ENCODE results near the gene NME7. TPM values are rescaled to one million over a fixed set of nuclear protein-coding genes. Genes with fewer than 3 reads are reported as not detected.
"Not testable (repeated sequence)": the region's sequence is repeated elsewhere in the genome, so short reads cannot be mapped to it uniquely, and the experiment has no call there.

The NME7 gene
- total RNA-seq, 1 donor from 2014 or later, result 13.9 TPM

DNA sequence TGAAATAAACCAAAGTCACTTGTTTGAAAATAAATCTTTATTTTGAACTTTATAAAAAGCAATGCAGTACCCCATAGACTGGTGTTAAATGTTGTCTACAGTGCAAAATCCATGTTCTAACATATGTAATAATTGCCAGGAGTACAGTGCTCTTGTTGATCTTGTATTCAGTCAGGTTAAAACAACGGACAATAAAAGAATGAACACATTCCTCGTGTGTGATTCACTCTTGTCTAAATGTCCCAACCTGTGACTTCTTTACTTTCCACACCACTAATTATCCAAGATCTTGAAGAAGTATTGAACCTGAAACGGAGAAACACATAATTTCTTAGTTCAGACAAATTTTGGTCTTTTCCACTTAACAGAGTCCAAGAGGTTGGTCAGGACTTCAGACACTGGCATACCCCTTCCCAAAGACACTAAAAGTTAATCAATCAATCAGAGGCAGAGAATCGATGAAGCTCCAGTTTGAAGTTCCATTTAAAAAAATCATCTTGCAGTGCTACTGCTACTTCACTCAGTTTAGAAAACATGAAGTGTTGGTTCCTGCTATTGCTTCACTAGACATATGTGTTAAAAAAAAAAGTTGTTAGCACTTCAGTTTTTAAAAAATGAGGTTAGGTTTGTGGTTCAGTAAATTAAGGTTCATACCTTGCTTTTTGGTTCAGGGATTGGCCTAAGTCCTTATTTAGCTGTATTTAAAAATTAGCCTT lies 234.9 kb downstream of the NME7 start:
- DNase-seq (ENCODE audit: low read depth), result no peak

DNA sequence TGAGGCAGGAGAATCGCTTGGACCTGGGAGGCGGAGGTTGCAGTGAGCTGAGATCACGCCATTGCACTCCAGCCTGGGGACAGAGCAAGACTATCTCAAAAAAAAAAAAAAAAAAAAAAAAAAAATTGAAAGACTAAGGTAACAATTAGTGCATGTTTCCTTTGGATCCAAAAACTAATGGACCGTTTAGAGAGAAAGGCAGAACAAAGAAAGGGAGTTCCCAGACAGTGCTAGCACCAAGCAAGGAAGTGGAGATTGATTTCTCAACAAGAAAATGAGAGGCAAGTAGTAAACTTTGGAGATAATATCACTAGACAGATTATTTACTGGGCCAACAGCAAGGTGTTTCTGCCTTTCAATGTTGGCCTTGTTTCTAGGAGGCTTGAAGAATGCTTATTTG lies 236.9 kb downstream of the NME7 start:
- no peak for DNase-seq (ENCODE audit: low read depth)

DNA sequence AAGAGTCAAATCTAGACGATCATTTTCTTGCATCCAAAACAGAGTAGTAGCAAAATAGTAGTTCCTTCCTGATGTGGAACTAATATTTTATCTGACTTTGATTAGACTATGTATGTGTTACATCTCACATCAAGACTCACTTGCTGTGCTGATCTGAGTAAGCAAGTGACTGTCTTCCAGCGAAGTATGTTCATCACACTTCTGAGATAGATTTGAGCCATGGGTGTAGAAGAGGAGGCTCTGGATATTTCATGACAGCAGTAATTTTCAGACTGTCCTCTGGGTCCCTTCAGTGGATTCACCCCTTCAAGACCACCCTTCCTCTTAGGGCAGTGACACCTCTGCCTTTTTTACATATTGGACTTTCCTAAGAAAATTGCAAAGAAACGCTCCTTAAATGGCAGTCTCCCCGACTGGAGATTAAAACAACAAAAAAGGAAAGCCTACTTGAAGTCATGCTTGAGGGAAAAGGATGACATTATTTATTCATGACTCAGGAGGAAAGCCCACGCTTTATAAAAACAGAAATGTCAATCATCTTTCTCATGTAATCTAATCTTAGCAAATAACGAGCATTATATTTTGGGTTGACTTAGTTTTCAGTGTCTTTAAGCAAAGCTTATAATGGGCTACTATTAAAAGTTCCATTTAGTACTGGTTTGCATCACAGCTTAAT lies 238.3 kb downstream of the NME7 start:
- DNase-seq (ENCODE audit: low read depth), result no peak

DNA sequence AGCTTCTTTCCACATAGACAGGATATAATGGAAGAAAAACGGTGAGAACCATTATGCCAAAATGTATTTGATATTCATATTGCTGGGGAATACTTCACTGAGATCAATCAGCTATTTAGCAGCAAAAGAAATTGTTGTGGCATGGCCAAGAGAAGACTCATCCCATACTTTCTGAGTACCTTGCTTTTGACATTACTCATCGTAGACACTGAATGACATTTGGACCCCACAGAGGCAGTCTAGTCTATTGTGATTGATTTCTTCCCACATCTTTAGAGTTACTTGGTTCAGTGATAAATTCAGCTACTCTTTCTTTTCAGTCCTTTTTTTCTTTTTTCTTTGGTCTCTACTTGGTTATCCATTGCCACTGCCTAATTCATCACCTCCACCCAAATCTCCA lies 239.0 kb downstream of the NME7 start:
- DNase-seq (ENCODE audit: low read depth), result no peak

DNA sequence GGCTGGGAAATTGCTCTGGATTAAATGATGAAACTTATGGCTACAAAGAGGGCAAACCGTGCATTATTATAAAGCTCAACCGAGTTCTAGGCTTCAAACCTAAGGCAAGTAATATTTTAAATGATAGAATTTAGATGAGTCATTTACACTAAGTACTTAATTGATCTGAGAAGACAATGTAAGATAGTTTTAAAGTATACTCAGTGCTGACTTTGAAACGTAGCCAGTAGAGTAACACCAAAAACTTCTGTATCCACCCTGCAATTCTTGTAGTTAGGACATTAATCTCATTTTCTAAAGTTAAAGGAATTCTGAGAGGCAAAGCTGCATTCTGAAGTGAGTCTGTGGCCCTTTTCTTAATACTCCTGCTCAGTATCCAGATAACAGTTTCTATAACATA lies 240.3 kb downstream of the NME7 start:
- no peak for DNase-seq (ENCODE audit: low read depth)

DNA sequence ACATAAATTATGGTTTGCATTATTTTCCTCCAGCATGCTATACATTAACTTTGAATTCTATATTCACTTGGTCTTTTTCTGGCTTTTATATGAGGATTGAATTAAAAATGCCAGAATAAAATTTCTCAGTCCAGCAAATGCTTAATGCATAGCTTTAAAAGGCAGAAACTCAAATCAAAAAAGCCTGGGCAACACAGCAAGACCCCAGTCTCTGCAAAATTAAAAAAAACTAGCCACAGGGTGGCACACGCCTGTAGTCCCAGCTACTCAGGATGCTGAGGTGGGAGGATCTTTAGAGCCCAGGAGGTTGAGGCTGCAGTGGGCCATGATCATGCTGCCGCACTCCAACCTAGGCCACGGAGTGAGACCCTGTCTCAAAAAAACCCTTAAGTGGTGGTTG lies 241.3 kb downstream of the NME7 start:
- DNase-seq (ENCODE audit: low read depth), result no peak

DNA sequence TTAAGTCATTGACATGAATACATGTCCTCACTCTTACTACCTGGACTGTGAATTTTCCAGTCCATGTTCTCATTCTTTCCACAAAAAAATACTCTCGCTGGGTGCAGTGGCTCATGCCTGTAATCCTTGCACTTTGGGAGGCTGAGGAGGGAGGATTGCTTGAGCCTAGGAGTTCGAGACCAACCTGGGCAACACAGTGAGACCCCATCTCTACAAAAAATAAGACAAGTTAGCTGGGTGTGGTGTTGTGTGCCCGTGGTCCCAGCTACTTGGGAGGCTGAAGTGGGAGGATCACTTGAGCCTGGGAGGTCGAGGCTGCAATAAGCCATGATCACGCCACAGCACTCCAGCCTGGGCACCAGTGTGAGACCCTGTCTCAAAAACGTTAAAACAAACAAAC lies 242.0 kb downstream of the NME7 start:
- not testable (repeated sequence) for DNase-seq (ENCODE audit: low read depth)

DNA sequence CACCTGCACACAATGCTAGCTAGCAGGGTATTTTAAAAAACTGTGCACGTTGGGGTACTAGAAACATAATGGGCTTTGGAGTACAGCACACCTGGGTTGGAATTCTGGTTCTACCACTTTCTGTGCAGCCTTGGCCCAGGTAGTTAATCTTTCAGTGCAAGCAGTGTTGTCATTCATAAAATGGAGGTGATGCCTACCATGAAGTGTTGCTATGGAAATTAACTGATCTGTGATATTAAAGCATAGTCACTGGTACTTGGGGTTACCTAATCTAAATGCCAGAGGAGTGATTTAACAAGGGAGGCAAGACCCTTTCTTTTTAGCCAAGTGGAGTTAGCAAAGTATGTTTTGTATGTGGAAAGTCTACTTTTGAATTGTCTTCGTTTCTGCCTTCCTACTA lies 243.1 kb downstream of the NME7 start:
- no peak for DNase-seq (ENCODE audit: low read depth)

DNA sequence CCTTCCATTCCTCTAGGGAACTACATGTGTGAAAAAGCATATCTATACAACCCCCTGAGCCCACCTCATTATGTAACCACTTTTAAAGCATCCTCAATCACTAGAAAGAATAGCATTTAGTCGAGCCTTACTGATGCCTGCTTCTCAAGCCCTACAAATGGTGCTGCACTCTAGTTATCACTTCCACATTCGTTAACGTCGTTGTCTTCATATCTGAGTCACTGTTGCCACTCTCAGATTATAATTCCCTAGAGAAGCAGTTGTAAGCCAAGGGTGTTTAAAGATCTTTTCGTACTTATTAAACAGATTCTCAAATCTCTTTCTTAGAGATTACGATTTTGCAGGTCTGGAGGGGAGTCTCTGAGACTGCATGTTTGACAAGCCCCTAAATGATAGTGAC lies 244.6 kb downstream of the NME7 start:
- DNase-seq (ENCODE audit: low read depth), result no peak

DNA sequence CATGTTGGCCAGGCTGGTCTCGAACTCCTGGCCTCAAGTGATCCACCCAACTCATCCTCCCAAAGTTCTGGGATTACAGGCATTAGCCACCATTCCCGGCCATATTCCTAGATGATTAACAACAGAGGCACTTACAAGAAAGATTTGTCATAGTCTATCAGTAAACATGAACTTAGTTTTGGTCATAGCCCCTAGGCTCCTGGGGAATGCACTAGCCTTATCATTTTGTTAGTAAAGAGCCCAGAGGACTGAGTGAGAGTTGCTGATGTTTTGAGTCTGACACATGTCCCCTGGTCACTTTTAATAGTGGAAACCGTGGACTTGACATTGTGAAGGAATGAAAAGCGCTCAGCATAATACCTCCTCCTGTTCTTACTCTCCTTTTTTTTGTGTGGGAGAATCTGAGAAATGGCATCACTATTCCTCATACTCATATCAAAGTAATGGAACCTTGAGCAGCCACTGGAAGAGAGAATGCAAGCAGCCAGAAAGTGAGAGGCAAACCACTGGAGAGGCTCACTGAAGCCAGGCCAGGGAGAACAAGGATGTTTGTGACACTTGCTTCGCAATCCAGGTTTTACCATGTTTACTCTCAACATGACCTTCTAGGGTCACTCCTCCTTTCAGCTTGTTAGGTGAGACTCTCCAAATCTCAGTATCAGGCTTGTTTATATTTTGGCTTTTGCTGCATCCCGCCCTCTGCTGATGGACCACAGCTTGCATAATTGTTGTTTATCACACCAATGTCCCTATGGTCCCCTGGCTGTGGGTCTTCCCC lies 246.3 kb downstream of the NME7 start:
- no peak for DNase-seq (ENCODE audit: low read depth)

DNA sequence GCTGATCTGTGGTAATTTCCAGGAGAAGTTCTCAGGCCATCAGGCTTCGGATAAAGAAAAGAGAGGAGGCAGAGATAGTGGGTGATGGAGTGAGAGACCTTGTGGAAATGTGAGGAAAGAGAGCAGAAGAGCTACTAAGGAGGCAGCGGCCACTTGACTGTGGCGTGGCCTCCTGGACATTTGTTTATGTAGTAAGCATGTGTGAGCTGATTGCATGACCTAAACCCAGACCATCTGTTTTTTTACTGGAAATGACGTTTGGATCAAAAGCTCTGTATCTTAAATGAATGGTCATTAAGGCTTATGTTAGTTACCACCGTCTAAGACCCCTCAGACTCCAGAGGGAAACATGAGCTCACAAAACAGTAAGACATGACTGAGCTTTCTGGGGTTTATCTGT lies 247.5 kb downstream of the NME7 start:
- DNase-seq (ENCODE audit: low read depth), result no peak

DNA sequence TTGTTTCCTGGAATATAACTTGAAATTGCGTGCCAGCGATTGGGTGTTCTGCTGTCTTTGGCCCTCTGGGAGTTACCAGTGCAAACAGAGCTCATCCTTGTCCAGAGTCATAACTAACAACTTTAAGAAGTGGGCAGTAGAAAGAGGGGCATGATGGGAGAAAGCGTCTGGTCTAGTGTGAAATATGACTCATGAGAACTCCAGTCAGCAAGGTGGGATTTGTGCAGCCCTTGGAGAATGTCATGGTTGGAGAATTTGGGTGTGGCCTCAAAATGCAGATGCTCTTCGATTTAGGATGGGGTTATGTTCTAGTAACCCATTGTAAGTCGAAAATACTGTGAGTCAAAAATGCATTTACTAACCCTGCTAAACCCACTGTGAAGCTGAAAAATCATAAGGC lies 248.2 kb downstream of the NME7 start:
- peak; percentile 69 for DNase-seq (ENCODE audit: low read depth)

DNA sequence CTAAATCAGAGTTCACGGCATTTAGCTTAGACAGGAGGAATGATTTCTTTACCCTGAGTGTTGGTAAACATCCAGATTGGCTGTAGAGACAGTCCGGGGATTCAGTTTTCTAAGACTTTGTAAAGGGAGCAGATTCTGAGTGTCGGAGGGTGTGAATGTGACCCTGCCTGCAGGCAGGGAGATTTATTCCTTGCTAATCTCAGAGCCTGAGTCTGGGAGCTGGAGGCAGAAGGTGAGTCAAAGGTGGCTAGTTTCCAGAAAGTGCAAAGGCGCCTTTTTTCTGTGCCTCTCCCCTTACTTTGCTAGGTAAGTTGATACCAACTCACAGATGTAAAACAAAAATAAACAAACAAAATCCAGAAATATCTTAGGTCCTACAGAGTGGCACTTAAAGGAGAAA lies 249.4 kb downstream of the NME7 start:
- DNase-seq (ENCODE audit: low read depth), result no peak

DNA sequence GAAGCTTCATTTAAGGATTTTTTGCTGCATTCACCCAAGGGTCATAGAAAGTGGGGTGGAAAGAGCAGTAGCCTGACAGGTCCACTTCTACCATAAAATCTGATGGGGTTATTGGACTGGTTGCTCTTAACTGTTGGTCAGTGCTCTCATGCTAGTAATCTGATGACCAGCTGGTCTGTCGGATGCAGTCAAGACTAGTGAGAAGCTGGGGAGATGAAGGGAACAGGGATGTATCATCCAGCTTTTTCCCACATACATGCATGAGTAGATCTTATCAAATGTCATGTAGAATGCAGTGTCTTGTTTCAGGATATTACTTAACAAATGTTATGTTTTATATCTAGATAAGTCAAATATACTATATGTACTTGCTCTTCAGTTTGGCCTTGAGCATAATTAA lies 250.0 kb downstream of the NME7 start:
- no peak for DNase-seq (ENCODE audit: low read depth)

DNA sequence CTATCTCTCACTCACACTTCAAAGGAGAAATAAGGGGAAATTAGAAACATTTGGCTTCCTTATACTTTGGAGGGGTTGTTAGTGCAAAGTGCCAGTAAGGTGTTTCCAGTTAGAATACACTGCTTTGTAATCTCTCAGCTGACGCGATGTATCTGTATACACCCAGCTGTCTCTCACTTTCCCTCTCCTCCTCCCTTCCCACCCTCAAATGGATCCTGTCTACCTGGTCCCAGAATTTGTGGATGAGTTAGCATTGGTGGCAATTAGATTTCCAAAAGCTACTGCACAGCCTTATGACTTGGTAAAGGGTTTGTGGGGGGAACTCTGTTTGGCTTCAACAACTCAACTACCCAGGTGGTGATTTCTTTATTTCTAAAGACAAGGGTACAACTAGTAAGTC lies 250.6 kb downstream of the NME7 start:
- DNase-seq (ENCODE audit: low read depth), result no peak

DNA sequence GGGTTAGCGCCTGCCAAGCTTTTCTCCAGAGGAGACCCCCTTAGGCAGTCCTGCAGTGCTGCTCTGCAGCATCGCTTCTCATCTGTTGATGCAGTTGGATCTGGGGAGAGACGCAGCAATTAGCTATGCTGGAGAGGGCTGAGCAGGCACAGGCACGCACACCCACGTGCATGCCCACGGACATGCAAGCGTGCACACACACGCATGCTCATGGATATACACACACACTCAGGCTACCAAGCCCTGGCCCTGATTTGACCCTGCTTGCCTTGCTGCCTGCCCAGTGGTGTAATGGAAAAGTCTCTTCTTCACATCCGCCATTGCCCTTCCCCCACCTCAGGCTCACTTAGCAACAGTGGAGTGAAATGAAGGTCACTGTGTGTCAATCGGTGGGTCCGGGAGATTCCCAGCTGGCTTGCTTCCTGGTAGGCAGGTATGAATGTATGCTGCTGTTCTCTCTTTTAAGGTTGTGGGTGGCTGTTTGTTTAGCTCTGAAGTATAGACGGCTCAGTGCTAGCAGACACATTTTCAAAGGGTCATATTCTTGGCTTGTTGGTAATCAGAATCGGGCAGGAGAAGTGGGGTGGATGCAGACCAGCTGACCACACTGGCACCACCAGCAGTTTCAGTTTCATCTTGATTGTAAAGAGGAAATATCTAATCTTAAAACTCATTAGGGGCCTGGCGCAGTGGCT lies 251.6 kb downstream of the NME7 start:
- DNase-seq (ENCODE audit: low read depth), result no peak

DNA sequence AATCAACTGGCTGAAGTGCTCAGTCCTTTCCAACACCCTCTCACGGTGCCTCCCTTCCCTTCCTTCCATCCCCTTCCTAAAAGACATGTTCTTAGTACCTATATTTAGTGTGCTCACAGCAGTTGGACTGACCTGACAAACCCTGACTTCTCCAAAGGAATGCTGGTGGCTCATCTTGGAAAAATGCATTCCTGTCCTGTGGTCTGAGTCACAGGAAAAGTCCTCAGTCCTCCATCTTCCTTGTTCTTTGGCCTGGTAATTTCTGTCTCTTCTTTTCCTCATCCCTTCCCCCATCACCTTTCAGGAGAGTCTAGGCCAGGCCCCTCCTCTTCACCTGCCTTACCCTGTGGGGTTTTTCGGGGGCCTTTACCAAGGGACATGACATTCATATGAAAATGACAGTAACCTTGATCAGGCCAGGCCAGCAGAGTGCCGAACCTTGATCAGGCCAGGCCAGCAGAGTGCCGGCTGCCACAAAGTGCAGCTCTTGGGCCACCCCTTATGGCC lies 253.9 kb downstream of the NME7 start:
- DNase-seq (ENCODE audit: low read depth), result peak; percentile 92

DNA sequence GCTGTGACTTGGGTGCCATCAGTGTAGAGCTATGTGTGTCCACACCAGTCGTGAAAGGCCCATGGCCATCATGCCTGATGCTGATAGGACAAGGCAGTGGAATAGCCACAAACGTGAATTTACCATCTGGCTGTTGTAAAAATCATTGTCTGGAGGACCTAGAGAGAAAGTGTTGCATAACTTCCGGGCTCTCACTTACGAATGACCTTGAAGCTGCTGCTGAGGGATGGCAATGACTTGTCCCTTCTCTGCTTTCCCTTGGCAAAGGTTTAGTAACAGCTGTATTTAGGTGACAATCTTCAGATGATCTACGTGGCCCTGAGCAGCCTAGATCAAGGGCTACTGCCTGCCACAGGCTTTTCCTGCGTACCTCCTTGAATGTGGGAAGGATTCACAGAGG lies 255.4 kb downstream of the NME7 start:
- DNase-seq (ENCODE audit: low read depth), result peak; percentile 45

DNA sequence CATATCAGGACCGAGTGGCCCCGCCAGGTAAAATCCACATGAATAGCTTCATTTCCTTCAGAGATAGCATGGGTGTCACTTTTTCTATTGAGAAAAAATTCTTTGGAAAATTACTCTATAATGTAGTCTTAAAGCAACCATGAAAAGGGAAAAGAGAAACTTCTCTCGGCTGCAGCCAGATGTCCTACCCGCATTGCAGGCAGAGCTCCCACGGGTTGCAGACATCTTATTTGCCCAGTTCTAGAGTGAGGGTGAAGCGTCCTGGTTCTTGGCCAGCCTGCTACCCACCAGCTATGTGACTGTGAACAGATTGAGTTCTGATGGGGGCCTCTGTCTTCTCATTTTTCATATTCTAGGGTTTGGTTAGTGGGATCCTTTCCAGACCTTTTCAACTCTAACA lies 256.1 kb downstream of the NME7 start:
- DNase-seq (ENCODE audit: low read depth), result no peak

DNA sequence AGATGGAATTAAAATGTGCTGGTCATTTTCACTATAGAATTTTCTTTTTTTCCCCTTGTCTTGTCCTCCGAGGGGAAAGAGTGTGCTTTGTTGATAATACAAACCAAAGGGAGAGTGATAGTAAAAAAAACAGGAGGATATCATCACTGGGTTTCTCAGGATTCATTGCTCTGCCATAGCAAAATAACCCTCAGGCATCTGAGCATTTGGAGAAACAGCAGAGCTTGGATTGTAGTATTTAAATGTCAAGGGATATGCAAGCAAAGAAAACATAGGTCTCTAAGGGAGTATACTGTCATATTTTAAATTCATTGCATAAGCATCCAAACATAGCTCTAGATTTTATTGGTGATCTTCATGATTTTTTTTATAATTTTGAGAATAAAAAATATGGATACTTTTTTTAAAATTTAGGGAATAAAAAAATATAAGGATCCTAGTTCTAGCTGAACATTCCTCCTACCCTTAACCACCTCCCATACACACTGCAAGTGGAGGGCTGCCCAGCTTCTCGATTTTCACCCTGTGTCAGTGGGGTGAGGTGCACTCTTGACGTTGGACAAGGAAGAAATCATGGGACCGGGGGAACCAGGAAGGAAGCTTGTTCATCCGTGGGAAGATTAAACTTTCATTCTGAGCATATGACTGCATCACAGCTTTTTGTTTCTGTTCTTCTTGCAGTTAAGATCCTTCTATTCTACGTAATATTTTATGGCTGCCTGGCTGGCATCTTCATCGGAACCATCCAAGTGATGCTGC lies 256.7 kb downstream of the NME7 start:
- DNase-seq (ENCODE audit: low read depth), result no peak

DNA sequence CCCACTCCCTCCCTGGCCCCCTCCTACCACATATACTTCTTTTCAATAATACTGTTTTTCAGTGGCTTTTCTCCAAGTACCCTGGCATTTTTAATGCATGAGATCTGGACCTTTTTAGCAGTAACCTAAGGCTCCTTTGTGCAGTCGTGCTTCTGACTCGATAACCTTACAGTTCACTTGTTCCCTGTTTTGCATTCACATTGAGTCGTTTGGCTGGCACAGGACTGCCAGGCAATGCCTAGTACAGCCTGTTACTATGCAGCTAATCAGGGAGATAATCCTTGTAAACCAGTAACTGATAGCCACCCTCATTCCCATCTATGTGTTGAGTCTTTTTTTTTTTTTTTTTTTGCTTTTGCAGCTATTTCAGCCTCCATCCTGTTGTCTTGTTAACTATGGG lies 257.4 kb downstream of the NME7 start:
- DNase-seq (ENCODE audit: low read depth), result no peak
